ENCODE results near the gene RASA3.

Gene RASA3

DNA sequence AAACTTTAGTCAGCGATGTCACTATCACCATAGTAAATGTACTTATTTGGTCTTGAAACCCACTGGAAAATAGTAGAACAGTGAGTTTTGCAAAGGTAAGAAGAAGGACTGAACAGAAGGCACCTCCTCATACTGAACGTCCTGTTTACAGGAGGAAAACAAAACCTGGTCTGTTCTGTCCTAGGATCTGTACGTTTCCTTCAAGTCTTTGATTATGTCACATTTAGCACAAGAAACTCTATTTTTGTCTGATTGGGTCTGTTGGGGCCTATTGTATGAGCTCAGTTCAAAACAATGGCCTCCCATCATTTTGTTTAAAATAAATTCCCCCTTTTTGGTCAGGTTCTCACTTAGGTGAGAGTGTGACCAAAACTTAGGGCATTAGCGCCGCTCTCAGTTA lies 35.5 kb upstream of the RASA3 start:
- no peak for TF ChIP-seq CTCF (conservative IDR thresholded peaks at IDR 0.05; ENCODE audit: low read depth, low read length)
- no peak overlapping the region for H3K4me3 ChIP-seq (ENCODE audit: low read depth, low read length)
- DNase-seq (ENCODE audit: low read depth) = no peak

DNA sequence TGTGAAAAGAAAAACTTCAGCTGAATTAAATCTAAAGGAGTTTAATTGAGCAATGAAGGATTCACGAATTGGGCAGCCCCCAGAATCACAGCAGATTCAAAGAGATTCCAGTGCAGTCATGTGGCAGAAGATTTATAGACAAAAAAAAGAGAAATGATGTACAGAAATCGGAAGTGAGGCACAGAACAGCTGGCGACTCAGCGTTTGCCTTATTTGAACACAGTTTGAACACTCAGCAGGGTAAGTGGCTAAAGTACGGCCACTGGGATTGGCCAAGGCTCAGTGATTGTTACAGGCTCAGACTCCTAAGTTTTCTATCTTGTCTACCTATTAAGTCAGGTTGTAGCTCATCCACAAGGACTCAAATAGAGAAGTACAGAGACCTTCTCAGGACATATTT lies 35.0 kb upstream of the RASA3 start:
- no peak for DNase-seq (ENCODE audit: low read depth)
- no peak overlapping the region for H3K4me3 ChIP-seq (ENCODE audit: low read depth, low read length)
- TF ChIP-seq CTCF (conservative IDR thresholded peaks at IDR 0.05; ENCODE audit: low read depth, low read length) = no peak

DNA sequence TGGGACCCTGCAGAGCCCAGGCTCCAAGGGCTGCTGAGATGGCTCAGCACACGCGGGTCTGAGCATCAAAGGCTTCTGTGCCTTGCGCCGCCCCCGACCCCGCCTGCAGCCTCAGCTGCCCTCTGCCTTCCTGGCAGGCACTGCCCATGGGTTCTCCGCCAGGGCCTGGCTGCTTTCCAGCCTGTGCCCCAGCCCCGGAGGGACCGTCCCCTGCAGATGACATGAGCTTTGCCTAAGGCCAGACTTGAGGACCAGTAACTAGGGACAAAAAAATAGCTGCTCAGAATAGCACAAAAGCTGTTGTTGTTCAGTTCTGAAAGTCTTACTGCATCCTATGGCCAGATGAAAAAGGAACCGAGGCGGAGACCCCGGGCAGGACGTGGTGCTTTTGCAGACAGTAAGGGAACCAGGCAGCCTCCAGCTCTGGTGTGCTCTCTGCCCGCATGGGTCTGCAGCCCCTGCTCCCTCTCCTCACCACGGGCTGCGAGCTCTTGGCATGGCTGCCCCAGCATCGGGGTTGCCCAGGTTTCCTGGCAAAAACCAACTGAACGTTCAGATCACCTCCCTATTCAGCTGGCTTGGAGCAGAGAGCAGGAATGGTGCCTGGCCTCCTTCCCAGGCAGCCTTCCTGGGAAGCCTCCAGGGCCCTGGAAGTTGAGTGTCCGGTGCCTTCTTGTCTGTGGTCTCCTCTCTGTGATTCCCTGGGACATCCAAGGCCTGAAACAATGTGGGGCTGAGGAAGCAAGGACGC lies 34.1 kb upstream of the RASA3 start:
- DNase-seq (ENCODE audit: low read depth) = no peak
- TF ChIP-seq CTCF (conservative IDR thresholded peaks at IDR 0.05; ENCODE audit: low read depth, low read length) = no peak
- H3K4me3 ChIP-seq (ENCODE audit: low read depth, low read length) = no peak overlapping the region

GRCh38 chr13:114164681-114165429 lies 32.4 kb upstream of the RASA3 start:
- no peak for TF ChIP-seq CTCF (conservative IDR thresholded peaks at IDR 0.05; ENCODE audit: low read depth, low read length)
- DNase-seq (ENCODE audit: low read depth) = no peak
- H3K4me3 ChIP-seq (ENCODE audit: low read depth, low read length) = no peak overlapping the region

DNA sequence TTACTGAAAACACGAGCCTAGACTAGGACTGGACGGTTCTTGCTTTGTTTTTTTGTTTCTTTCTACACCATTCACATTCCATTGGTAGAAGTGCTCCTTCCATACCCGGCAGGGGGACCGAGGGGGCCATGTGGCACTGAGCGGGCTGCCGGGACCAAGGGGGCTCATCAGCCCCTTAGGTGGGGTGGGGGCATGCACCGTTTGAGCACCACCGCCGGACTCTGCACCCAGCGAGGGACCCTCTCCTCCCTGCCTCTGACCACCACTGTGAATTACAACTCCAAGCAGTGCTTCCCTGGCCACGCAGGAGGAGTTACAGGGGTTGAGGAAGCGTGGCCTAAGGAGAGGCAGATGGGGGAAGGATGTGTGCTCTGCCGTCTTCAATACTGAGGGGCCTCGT lies 31.6 kb upstream of the RASA3 start:
- no peak for DNase-seq (ENCODE audit: low read depth)
- TF ChIP-seq CTCF (conservative IDR thresholded peaks at IDR 0.05; ENCODE audit: low read depth, low read length) = no peak
- H3K4me3 ChIP-seq (ENCODE audit: low read depth, low read length) = no peak overlapping the region

DNA sequence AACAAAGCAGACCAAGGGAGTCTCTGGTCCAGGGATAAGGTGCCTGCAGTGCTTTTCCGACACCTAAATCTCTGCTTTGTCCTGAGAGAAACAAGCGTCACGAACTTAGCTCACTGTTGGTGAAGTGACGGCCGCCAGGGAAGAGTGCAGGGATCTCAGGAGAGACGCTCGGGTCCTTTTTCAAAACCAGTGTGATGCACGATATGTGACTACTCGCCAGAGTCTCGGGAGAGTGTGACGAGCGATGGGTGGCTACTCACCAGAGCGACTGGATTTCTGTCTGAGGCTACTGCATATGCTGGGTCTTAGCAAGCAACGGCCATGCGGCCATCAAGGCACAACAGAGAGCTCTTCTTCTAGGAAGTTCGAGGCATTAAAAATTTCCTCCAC lies 30.1 kb upstream of the RASA3 start:
- no peak for TF ChIP-seq CTCF (conservative IDR thresholded peaks at IDR 0.05; ENCODE audit: low read depth, low read length)

More for the DNA sequence above, 30.1 kb upstream of the RASA3 start:
- DNase-seq (ENCODE audit: low read depth) = no peak
- no peak overlapping the region for H3K4me3 ChIP-seq (ENCODE audit: low read depth, low read length)

Data from choroid plexus epithelial cell (primary cell).